BE2C (cell line): ENCODE data around the gene TPM4.

Source experiments
- DNase-seq: peaks from one replicate; pipeline ENCODE4 v3.0.0-alpha.2; 2020
- H3K27me3 ChIP-seq: fragments of 250-450 bp; sonication (Bioruptor Pico); 2 replicates; pipeline ENCODE4 v1.5.1; 2020; ENCODE audit warnings: mild to moderate bottlenecking
- H3K36me3 ChIP-seq: fragments of 250-450 bp; sonication (Bioruptor Pico); 2 replicates; pipeline ENCODE4 v1.5.1; 2020; ENCODE audit warnings: mild to moderate bottlenecking
- H3K4me1 ChIP-seq: fragments of 250-450 bp; sonication (Bioruptor Pico); 2 replicates; pipeline ENCODE4 v1.5.1; 2020
- H3K4me3 ChIP-seq: 2 replicates; pipeline ENCODE4 v1.5.1; 2011; ENCODE audit warnings: low read depth, low read length
- H3K9me3 ChIP-seq: fragments of 250-450 bp; sonication (Bioruptor Pico); 2 replicates; pipeline ENCODE4 v1.5.1; 2020
- CTCF ChIP-seq: IDR thresholded peaks from 2 replicates; pipeline ENCODE4 v1.5.1; 2012; ENCODE audit warnings: mild to moderate bottlenecking, low read depth, low read length

Gene TPM4

GRCh38 chr19:16111909-16112752 is 35.8 kb downstream of the TPM4 start:
- no peaks in the 10 kb centered on the region for H3K9me3 ChIP-seq
- DNase-seq: no peak
- no peaks in the 10 kb centered on the region for H3K4me1 ChIP-seq
- TF ChIP-seq CTCF: no peak
- peak overlapping the region; percentile 98 for H3K4me3 ChIP-seq
- H3K36me3 ChIP-seq: no peaks in the 10 kb centered on the region
- H3K27me3 ChIP-seq: no peaks in the 10 kb centered on the region

GRCh38 chr19:16112778-16113177 is 36.5 kb downstream of the TPM4 start:
- Histone ChIP-seq H3K27me3 (no peaks in the 10 kb centered on the region), H3K9me3 (no peaks in the 10 kb centered on the region), H3K36me3 (peaks cover 3% of the 10 kb centered on the region; the same call in 1 of the 2 replicates), H3K4me3 (peak overlapping the region; percentile 98), H3K4me1 (no peaks in the 10 kb centered on the region)
- no peak for DNase-seq
- no peak for TF ChIP-seq CTCF

- DNase-seq: no peak
- no peaks in the 10 kb centered on the region for H3K4me1 ChIP-seq
Measured at GRCh38 chr19:16113727-16114126, 37.4 kb downstream of the TPM4 start.

GRCh38 chr19:16115301-16116039 is 39.2 kb downstream of the TPM4 start:
- H3K4me3 ChIP-seq: no peak overlapping the region
- H3K9me3 ChIP-seq: no peaks in the 10 kb centered on the region
- peaks cover 21% of the 10 kb centered on the region for H3K36me3 ChIP-seq
- no peaks in the 10 kb centered on the region for H3K4me1 ChIP-seq
- no peak for DNase-seq
- no peak for TF ChIP-seq CTCF
- no peaks in the 10 kb centered on the region for H3K27me3 ChIP-seq

More at GRCh38 chr19:16113727-16114126, 37.4 kb downstream of the TPM4 start:
- Histone ChIP-seq H3K36me3 (peaks cover 13% of the 10 kb centered on the region), H3K9me3 (no peaks in the 10 kb centered on the region), H3K4me3 (no peak overlapping the region), H3K27me3 (no peaks in the 10 kb centered on the region)
- TF ChIP-seq CTCF: no peak

GRCh38 chr19:16116067-16116466 is 39.8 kb downstream of the TPM4 start:
- H3K4me3 ChIP-seq: no peak overlapping the region
- no peaks in the 10 kb centered on the region for H3K27me3 ChIP-seq
- TF ChIP-seq CTCF: no peak
- peaks cover 24% of the 10 kb centered on the region for H3K36me3 ChIP-seq
- H3K4me1 ChIP-seq: no peaks in the 10 kb centered on the region
- H3K9me3 ChIP-seq: no peaks in the 10 kb centered on the region
- DNase-seq: no peak
